HCT116 (cell line): ENCODE measurements around the gene SI. TPM values are rescaled to one million over a fixed set of nuclear protein-coding genes. Genes with fewer than 3 reads are reported as not detected.

ENCODE experiments used
- ATAC-seq: fragments of 200-7000 bp; cut with Tn5 transposase; 2 replicates; pipeline ENCODE4 v1.9.1; 2020; ENCODE audit warnings: mild to moderate bottlenecking, moderate library complexity
- BruUV-seq: library from RNA; stranded (reverse); fragments of 400-500 nt; replicated peaks from 2 replicates; lab custom pipeline; 2021; lab: Mats Ljungman, UMichigan
- CTCF ChIA-PET: fragments of 300-600 bp; sonication (Branson Sonifier 250); formaldehyde crosslinking; loops from one replicate; lab custom pipeline; 2021; ENCODE audit warnings: antibody characterized with exemption; lab: Charles Lee
- POLR2A ChIA-PET: fragments of 300-600, 350-600 bp; sonication (Branson Sonifier 250); formaldehyde crosslinking; loops from one replicate; lab custom pipeline; 2021; ENCODE audit warnings: antibody characterized with exemption; lab: Charles Lee
- RAD21 ChIA-PET, 2 experiments: fragments of 300-600 bp; sonication (Branson Sonifier 250); formaldehyde crosslinking; loops; one replicate each; lab custom pipeline; 2023; ENCODE audit warnings: low total read pairs in 2 of 2; ENCODE audit not compliant: uncharacterized antibody in 2 of 2, unreplicated experiment in 2 of 2, low non-redundant PET in 1 of 2; lab: Charles Lee
- DNase-seq: peaks from one replicate; pipeline ENCODE4 v3.0.0-alpha.2; 2010; ENCODE audit warnings: low read depth, low spot score
- H2AFZ ChIP-seq: fragments of 200-600 bp; shearing (Covaris generic), sonication (generic); 2 replicates; pipeline ENCODE4 v1.6.1; 2017; ENCODE audit warnings: low read depth, mixed run types, mixed read lengths, antibody characterized with exemption, low read length; ENCODE audit not compliant: poor library complexity, severe bottlenecking
- H3K27ac ChIP-seq: 2 replicates; pipeline ENCODE4 v1.5.1; 2012; ENCODE audit warnings: low read depth, low read length
- H3K27me3 ChIP-seq: fragments of 200-600 bp; sonication (generic); 2 replicates; pipeline ENCODE4 v1.6.1; 2016; ENCODE audit warnings: mixed run types, low read length, mixed read lengths; ENCODE audit not compliant: insufficient read depth
- H3K36me3 ChIP-seq, 2 experiments: fragments of 200-500 bp in 1 of 2; fragments of 200-600 bp in 1 of 2; sonication (Bioruptor generic) in 1 of 2; sonication (generic) in 1 of 2; 2 replicates each; pipeline versions ENCODE4 v1.5.1 to v1.6.1; 2014 to 2016; ENCODE audit warnings: low read length in 2 of 2, inconsistent platforms in 1 of 2, mixed read lengths in 1 of 2, mixed run types in 1 of 2; ENCODE audit not compliant: insufficient read depth in 2 of 2, control insufficient read depth in 1 of 2
- H3K4me1 ChIP-seq, 2 experiments: fragments of 200-600 bp in 1 of 2; sonication (generic) in 1 of 2; 2 replicates each; pipeline versions ENCODE4 v1.5.1 to v1.6.1; 2012 to 2017; ENCODE audit warnings: low read length in 2 of 2, inconsistent platforms in 1 of 2, mild to moderate bottlenecking in 1 of 2, mixed read lengths in 1 of 2, mixed run types in 1 of 2, moderate library complexity in 1 of 2; ENCODE audit not compliant: insufficient read depth in 2 of 2, control insufficient read depth in 1 of 2
- H3K4me2 ChIP-seq: fragments of 200-600 bp; sonication (generic); 2 replicates; pipeline ENCODE4 v1.6.1; 2017; ENCODE audit warnings: mixed run types, low read length, mixed read lengths
- H3K4me3 ChIP-seq, 2 experiments: fragments of 200-600 bp in 1 of 2; sonication (generic) in 1 of 2; replicated peaks in 1 of 2; 2 replicates each; pipeline ENCODE4 v1.5.1; 2011 to 2016; ENCODE audit warnings: low read length in 2 of 2, control low read depth in 1 of 2, low read depth in 1 of 2, mild to moderate bottlenecking in 1 of 2, mixed read lengths in 1 of 2, mixed run types in 1 of 2
- H3K79me2 ChIP-seq: fragments of 200-600 bp; sonication (generic); 2 replicates; pipeline ENCODE4 v1.6.1; 2017; ENCODE audit warnings: mild to moderate bottlenecking, mixed run types, low read length, moderate library complexity, mixed read lengths; ENCODE audit not compliant: insufficient read depth
- H3K9ac ChIP-seq: fragments of 200-600 bp; sonication (generic); 2 replicates; pipeline ENCODE4 v1.6.1; 2016; ENCODE audit warnings: low read length, mixed read lengths
- H3K9me2 ChIP-seq: fragments of 200-600 bp; sonication (generic), shearing (Covaris generic); 2 replicates; pipeline ENCODE4 v1.6.1; 2017; ENCODE audit warnings: mixed run types, mild to moderate bottlenecking, moderate library complexity; ENCODE audit not compliant: insufficient read depth
- H3K9me3 ChIP-seq, 2 experiments: fragments of 200-500 bp in 1 of 2; fragments of 200-600 bp in 1 of 2; sonication (Bioruptor generic) in 1 of 2; sonication (generic) in 1 of 2; 2 replicates each; pipeline ENCODE4 v1.6.1; 2014 to 2017; ENCODE audit warnings: low read length in 2 of 2, mixed read lengths in 2 of 2, inconsistent platforms in 1 of 2, low read depth in 1 of 2, mild to moderate bottlenecking in 1 of 2, mixed run types in 1 of 2, moderate library complexity in 1 of 2; ENCODE audit not compliant: control insufficient read depth in 1 of 2, insufficient read depth in 1 of 2
- H4K20me1 ChIP-seq: fragments of 200-600 bp; sonication (generic), shearing (Covaris generic); 2 replicates; pipeline ENCODE4 v1.6.1; 2017; ENCODE audit warnings: mixed run types, mild to moderate bottlenecking, moderate library complexity; ENCODE audit not compliant: insufficient read depth
- CEBPB ChIP-seq: IDR thresholded peaks from 2 replicates; pipeline ENCODE4 v1.6.1; 2012; ENCODE audit warnings: low read depth
- EZH2 ChIP-seq: fragments of 200-600 bp; sonication (generic); IDR thresholded peaks from 2 replicates; pipeline ENCODE4 v1.6.1; 2017; ENCODE audit warnings: antibody characterized with exemption, mixed run types
- POLR2A ChIP-seq: IDR thresholded peaks from 2 replicates; pipeline ENCODE4 v1.7.0; 2011; ENCODE audit warnings: borderline replicate concordance; ENCODE audit not compliant: insufficient read depth, insufficient read length; ENCODE audit errors: extremely low read depth
- YY1 ChIP-seq: IDR thresholded peaks from 2 replicates; pipeline ENCODE4 v1.6.1; 2011; ENCODE audit warnings: low read length, low read depth, moderate library complexity, mild to moderate bottlenecking; ENCODE audit not compliant: insufficient replicate concordance; ENCODE audit errors: extremely low read depth
- intact Hi-C: fragments of 100-400 bp; cut with micrococcal nuclease; formaldehyde crosslinking; loops from 2 replicates; pipeline ENCODE4 v1.10.0; 2022
- total RNA-seq: library from RNA; stranded (reverse); gene quantifications from one replicate; pipeline ENCODE4 v1.2.1, GENCODE V29; 2021; ENCODE audit not compliant: unreplicated experiment

SI gene
- total RNA-seq, 1 experiment from 2014 or later = not detected

GRCh38 chr3:165125836-165126235 is 47.5 kb upstream of the SI start:
- no peak for DNase-seq
- no peak overlapping the region for H3K27ac ChIP-seq
- TF ChIP-seq YY1 (no peak), CEBPB (peak; percentile 37; the same call in 1 of the 2 replicates)
- TF ChIP-seq, all 23 proteins: peak for 1
- POLR2A ChIA-PET = no interaction called here
- no peaks in the 10 kb centered on the region for H4K20me1 ChIP-seq
- H3K9me3 ChIP-seq = no peaks in the 10 kb centered on the region
- H3K9ac ChIP-seq = no peak overlapping the region
- no peak overlapping the region for H3K4me2 ChIP-seq
- CTCF ChIA-PET = no interaction called here
- H3K79me2 ChIP-seq = no peaks in the 10 kb centered on the region
- H3K4me1 ChIP-seq = no peaks in the 10 kb centered on the region
- no peaks in the 10 kb centered on the region for H3K9me2 ChIP-seq
- RAD21 ChIA-PET = no interaction called here
- H3K27me3 ChIP-seq = no peaks in the 10 kb centered on the region
- intact Hi-C loops = no loop called here
- no TSS peak for BruUV-seq
- no peak overlapping the region for H2AFZ ChIP-seq
- ATAC-seq = no peak
- no peak overlapping the region for H3K4me3 ChIP-seq
- H3K36me3 ChIP-seq = no peaks in the 10 kb centered on the region

DNA sequence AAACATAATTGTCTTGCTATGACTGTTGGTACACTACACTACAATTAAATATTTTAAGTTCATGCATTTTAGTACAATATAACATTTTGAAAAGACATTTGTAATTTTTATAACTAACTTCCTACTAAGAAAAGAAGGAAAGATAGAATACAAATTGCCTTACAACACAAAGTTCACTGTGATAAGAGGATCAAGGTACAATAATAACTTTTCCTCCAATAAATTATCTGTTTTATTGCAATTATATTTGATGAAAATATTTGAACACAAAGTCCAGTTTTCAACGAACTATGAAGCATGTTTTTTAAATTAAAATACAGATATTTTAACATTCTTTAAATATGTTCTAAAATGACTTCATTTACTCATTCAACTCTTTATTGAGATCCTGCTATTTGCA is 33.1 kb upstream of the SI start:
- Histone ChIP-seq H3K27ac (no peak overlapping the region), H3K27me3 (no peaks in the 10 kb centered on the region), H4K20me1 (no peaks in the 10 kb centered on the region), H3K9me2 (no peaks in the 10 kb centered on the region), H3K36me3 (no peaks in the 10 kb centered on the region), H3K4me3 (no peak overlapping the region), H3K4me2 (no peak overlapping the region), H3K79me2 (no peaks in the 10 kb centered on the region), H3K9me3 (no peaks in the 10 kb centered on the region; a peak in 1 of 4 replicates), H3K9ac (no peak overlapping the region), H3K4me1 (no peaks in the 10 kb centered on the region), H2AFZ (no peak overlapping the region)
- ChIA-PET RAD21 (no interaction called here), POLR2A (no interaction called here), CTCF (no interaction called here)
- no peak for ATAC-seq
- BruUV-seq = no TSS peak
- intact Hi-C loops = no loop called here
- no peak for DNase-seq
- TF ChIP-seq EZH2 (no peak), POLR2A (no peak)
